ENCODE measurements around the gene LAMB3.

LAMB3 gene

GRCh38 chr1:209610631-209610905 lies 41.7 kb downstream of the LAMB3 start:
- no peak overlapping the region for H3K27ac ChIP-seq (ENCODE audit: low read depth in 2 of 2, low read length in 2 of 2)
- peaks cover 4 to 7% of the 10 kb centered on the region in 2 donors for H3K36me3 ChIP-seq (ENCODE audit: control insufficient read depth in 2 of 2, insufficient read depth in 2 of 2, low read length in 2 of 2)
- no peaks in the 10 kb centered on the region for H3K27me3 ChIP-seq (ENCODE audit: control insufficient read depth in 2 of 2, insufficient read depth in 2 of 2, low read length in 2 of 2)
- H3K9ac ChIP-seq (ENCODE audit: low read depth in 1 of 2, low read length in 2 of 2), result no peak overlapping the region
- no peaks in the 10 kb centered on the region for H3K4me1 ChIP-seq (ENCODE audit: control insufficient read depth in 2 of 2, insufficient read depth in 2 of 2, low read length in 2 of 2)
- H3K9me3 ChIP-seq (ENCODE audit: control insufficient read depth in 2 of 2, low read length in 2 of 2), result no peaks in the 10 kb centered on the region
- no peak overlapping the region for H3K4me3 ChIP-seq (ENCODE audit: low read length in 2 of 2)

DNA sequence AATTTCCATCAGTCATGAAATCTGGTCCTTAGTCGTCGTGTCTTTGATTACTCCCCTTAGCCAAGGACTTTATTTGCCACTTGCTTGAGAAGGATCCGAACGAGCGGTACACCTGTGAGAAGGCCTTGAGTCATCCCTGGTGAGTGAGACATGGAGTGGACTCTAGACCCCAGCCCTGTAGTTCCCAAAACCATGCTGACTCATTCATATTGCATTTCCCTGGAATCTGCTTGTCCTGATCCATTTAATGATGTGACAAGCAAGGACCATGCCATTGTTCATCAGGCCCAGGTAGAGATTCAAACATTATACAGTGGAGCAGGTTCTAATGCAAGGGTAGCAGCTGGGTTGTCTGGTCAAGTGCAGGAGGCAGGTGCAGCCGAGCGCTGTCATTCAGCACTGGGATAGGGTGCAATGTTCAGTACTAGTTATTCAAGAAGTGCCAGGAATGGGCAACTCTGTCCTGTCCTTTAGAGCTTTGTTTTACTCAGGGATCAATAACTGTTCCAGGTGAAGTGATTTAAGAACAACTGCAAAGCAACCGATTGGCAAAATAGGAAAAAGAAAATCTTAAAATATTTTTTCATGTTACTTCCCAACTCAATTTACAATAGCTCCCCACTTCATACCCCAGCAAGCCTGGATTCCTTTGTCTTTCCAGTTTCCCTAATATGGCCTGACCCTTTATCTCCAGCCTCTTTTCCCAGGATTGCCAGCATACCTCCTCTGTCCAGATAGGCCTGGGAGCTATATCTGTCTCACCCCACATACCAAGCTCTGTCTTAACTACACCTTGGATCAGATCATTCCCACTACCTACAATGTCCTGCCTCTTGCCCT lies 42.2 kb downstream of the LAMB3 start:
- Histone ChIP-seq H3K9ac (ENCODE audit: low read depth in 1 of 2, low read length in 2 of 2) (no peak overlapping the region), H3K27me3 (ENCODE audit: control insufficient read depth in 2 of 2, insufficient read depth in 2 of 2, low read length in 2 of 2) (no peaks in the 10 kb centered on the region), H3K27ac (ENCODE audit: low read depth in 2 of 2, low read length in 2 of 2) (no peak overlapping the region), H3K36me3 (ENCODE audit: control insufficient read depth in 2 of 2, insufficient read depth in 2 of 2, low read length in 2 of 2) (peaks cover 0 to 5% of the 10 kb centered on the region in 2 donors), H3K4me3 (ENCODE audit: low read length in 2 of 2) (no peak overlapping the region), H3K9me3 (ENCODE audit: control insufficient read depth in 2 of 2, low read length in 2 of 2) (no peaks in the 10 kb centered on the region), H3K4me1 (ENCODE audit: control insufficient read depth in 2 of 2, insufficient read depth in 2 of 2, low read length in 2 of 2) (no peaks in the 10 kb centered on the region)

GRCh38 chr1:209609041-209609790 lies 43.0 kb downstream of the LAMB3 start:
- Histone ChIP-seq H3K4me1 (ENCODE audit: control insufficient read depth in 2 of 2, insufficient read depth in 2 of 2, low read length in 2 of 2) (no peaks in the 10 kb centered on the region), H3K9ac (ENCODE audit: low read depth in 1 of 2, low read length in 2 of 2) (no peak overlapping the region), H3K27me3 (ENCODE audit: control insufficient read depth in 2 of 2, insufficient read depth in 2 of 2, low read length in 2 of 2) (no peaks in the 10 kb centered on the region), H3K36me3 (ENCODE audit: control insufficient read depth in 2 of 2, insufficient read depth in 2 of 2, low read length in 2 of 2) (no peaks in the 10 kb centered on the region), H3K27ac (ENCODE audit: low read depth in 2 of 2, low read length in 2 of 2) (no peak overlapping the region), H3K4me3 (ENCODE audit: low read length in 2 of 2) (no peak overlapping the region), H3K9me3 (ENCODE audit: control insufficient read depth in 2 of 2, low read length in 2 of 2) (no peaks in the 10 kb centered on the region)

- Histone ChIP-seq H3K36me3 (ENCODE audit: control insufficient read depth in 2 of 2, insufficient read depth in 2 of 2, low read length in 2 of 2) (no peaks in the 10 kb centered on the region), H3K4me1 (ENCODE audit: control insufficient read depth in 2 of 2, insufficient read depth in 2 of 2, low read length in 2 of 2) (no peaks in the 10 kb centered on the region), H3K27ac (ENCODE audit: low read depth in 2 of 2, low read length in 2 of 2) (no peak overlapping the region), H3K4me3 (ENCODE audit: low read length in 2 of 2) (no peak overlapping the region), H3K9ac (ENCODE audit: low read depth in 1 of 2, low read length in 2 of 2) (no peak overlapping the region), H3K27me3 (ENCODE audit: control insufficient read depth in 2 of 2, insufficient read depth in 2 of 2, low read length in 2 of 2) (no peaks in the 10 kb centered on the region), H3K9me3 (ENCODE audit: control insufficient read depth in 2 of 2, low read length in 2 of 2) (no peaks in the 10 kb centered on the region)
Observed at GRCh38 chr1:209607795-209608178, 44.4 kb downstream of the LAMB3 start.

- H3K27ac ChIP-seq (ENCODE audit: low read depth in 2 of 2, low read length in 2 of 2), result no peak overlapping the region
- no peak overlapping the region for H3K4me3 ChIP-seq (ENCODE audit: low read length in 2 of 2)
- H3K9ac ChIP-seq (ENCODE audit: low read depth in 1 of 2, low read length in 2 of 2), result no peak overlapping the region
- no peaks in the 10 kb centered on the region for H3K27me3 ChIP-seq (ENCODE audit: control insufficient read depth in 2 of 2, insufficient read depth in 2 of 2, low read length in 2 of 2)
- no peaks in the 10 kb centered on the region for H3K9me3 ChIP-seq (ENCODE audit: control insufficient read depth in 2 of 2, low read length in 2 of 2)
- no peaks in the 10 kb centered on the region for H3K4me1 ChIP-seq (ENCODE audit: control insufficient read depth in 2 of 2, insufficient read depth in 2 of 2, low read length in 2 of 2)
- no peaks in the 10 kb centered on the region for H3K36me3 ChIP-seq (ENCODE audit: control insufficient read depth in 2 of 2, insufficient read depth in 2 of 2, low read length in 2 of 2)
Observed at GRCh38 chr1:209607102-209607794, 45.0 kb downstream of the LAMB3 start.

DNA sequence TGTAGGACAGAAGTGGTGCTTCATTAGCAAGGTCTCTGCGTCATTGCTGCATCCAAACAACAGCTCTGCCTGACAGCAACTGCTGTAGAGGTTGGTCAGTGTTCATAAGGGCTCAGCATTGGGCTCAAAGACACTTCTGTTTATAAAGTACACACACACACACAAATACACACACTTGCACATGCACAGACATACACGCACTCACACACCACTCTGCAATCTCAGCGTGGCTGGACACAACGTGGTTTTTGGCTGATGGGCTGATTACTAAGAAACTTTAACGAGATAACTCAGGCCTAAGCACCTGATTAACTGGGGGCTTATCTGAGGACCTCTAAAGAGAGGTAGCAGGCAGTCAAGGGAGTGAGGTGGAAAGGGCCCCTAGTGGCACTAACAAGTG lies 48.3 kb downstream of the LAMB3 start:
- Histone ChIP-seq H3K9ac (ENCODE audit: low read depth in 1 of 2, low read length in 2 of 2) (no peak overlapping the region), H3K4me3 (ENCODE audit: low read length in 2 of 2) (no peak overlapping the region), H3K9me3 (ENCODE audit: control insufficient read depth in 2 of 2, low read length in 2 of 2) (no peaks in the 10 kb centered on the region), H3K4me1 (ENCODE audit: control insufficient read depth in 2 of 2, insufficient read depth in 2 of 2, low read length in 2 of 2) (no peaks in the 10 kb centered on the region), H3K27me3 (ENCODE audit: control insufficient read depth in 2 of 2, insufficient read depth in 2 of 2, low read length in 2 of 2) (no peaks in the 10 kb centered on the region), H3K27ac (ENCODE audit: low read depth in 2 of 2, low read length in 2 of 2) (no peak overlapping the region), H3K36me3 (ENCODE audit: control insufficient read depth in 2 of 2, insufficient read depth in 2 of 2, low read length in 2 of 2) (no peaks in the 10 kb centered on the region)

GRCh38 chr1:209601809-209602657 lies 50.2 kb downstream of the LAMB3 start:
- no peak overlapping the region for H3K9ac ChIP-seq (ENCODE audit: low read depth in 1 of 2, low read length in 2 of 2)
- no peak overlapping the region for H3K27ac ChIP-seq (ENCODE audit: low read depth in 2 of 2, low read length in 2 of 2)
- no peak overlapping the region for H3K4me3 ChIP-seq (ENCODE audit: low read length in 2 of 2)
- no peaks in the 10 kb centered on the region for H3K9me3 ChIP-seq (ENCODE audit: control insufficient read depth in 2 of 2, low read length in 2 of 2)
- no peaks in the 10 kb centered on the region for H3K27me3 ChIP-seq (ENCODE audit: control insufficient read depth in 2 of 2, insufficient read depth in 2 of 2, low read length in 2 of 2)
- H3K36me3 ChIP-seq (ENCODE audit: control insufficient read depth in 2 of 2, insufficient read depth in 2 of 2, low read length in 2 of 2), result no peaks in the 10 kb centered on the region
- H3K4me1 ChIP-seq (ENCODE audit: control insufficient read depth in 2 of 2, insufficient read depth in 2 of 2, low read length in 2 of 2), result no peaks in the 10 kb centered on the region

- Histone ChIP-seq H3K36me3 (ENCODE audit: control insufficient read depth in 2 of 2, insufficient read depth in 2 of 2, low read length in 2 of 2) (no peaks in the 10 kb centered on the region), H3K4me1 (ENCODE audit: control insufficient read depth in 2 of 2, insufficient read depth in 2 of 2, low read length in 2 of 2) (no peaks in the 10 kb centered on the region), H3K9me3 (ENCODE audit: control insufficient read depth in 2 of 2, low read length in 2 of 2) (no peaks in the 10 kb centered on the region), H3K27ac (ENCODE audit: low read depth in 2 of 2, low read length in 2 of 2) (no peak overlapping the region), H3K27me3 (ENCODE audit: control insufficient read depth in 2 of 2, insufficient read depth in 2 of 2, low read length in 2 of 2) (no peaks in the 10 kb centered on the region), H3K4me3 (ENCODE audit: low read length in 2 of 2) (no peak overlapping the region), H3K9ac (ENCODE audit: low read depth in 1 of 2, low read length in 2 of 2) (no peak overlapping the region)
Observed at GRCh38 chr1:209600541-209600940, 51.7 kb downstream of the LAMB3 start.

GRCh38 chr1:209598227-209598626 lies 54.0 kb downstream of the LAMB3 start:
- no peaks in the 10 kb centered on the region for H3K27me3 ChIP-seq (ENCODE audit: control insufficient read depth in 2 of 2, insufficient read depth in 2 of 2, low read length in 2 of 2)
- no peak overlapping the region for H3K27ac ChIP-seq (ENCODE audit: low read depth in 2 of 2, low read length in 2 of 2)
- H3K36me3 ChIP-seq (ENCODE audit: control insufficient read depth in 2 of 2, insufficient read depth in 2 of 2, low read length in 2 of 2), result no peaks in the 10 kb centered on the region
- H3K4me3 ChIP-seq (ENCODE audit: low read length in 2 of 2), result no peak overlapping the region
- H3K9ac ChIP-seq (ENCODE audit: low read depth in 1 of 2, low read length in 2 of 2), result no peak overlapping the region
- H3K4me1 ChIP-seq (ENCODE audit: control insufficient read depth in 2 of 2, insufficient read depth in 2 of 2, low read length in 2 of 2), result no peaks in the 10 kb centered on the region
- H3K9me3 ChIP-seq (ENCODE audit: control insufficient read depth in 2 of 2, low read length in 2 of 2), result no peaks in the 10 kb centered on the region

Data from mucosa of rectum (tissue), 2 donors.